Fibroblast of lung (primary cell): ENCODE data around the gene KCNH1. TPM values are rescaled to one million over a fixed set of nuclear protein-coding genes. Genes with fewer than 3 reads are reported as not detected.

Experiments
- DNase-seq, 2 donors: peaks; one replicate each; pipeline versions ENCODE4 v3.0.0 to v3.0.0-alpha.2; 2010; ENCODE audit warnings: low read depth in 2 of 2
- H2AFZ ChIP-seq: 2 replicates; pipeline ENCODE4 v1.5.1; 2012; ENCODE audit warnings: low read length, control low read depth, inconsistent platforms
- H3K27ac ChIP-seq: 2 replicates; pipeline ENCODE4 v1.5.1; 2011; ENCODE audit warnings: low read length, control low read depth; ENCODE audit not compliant: insufficient read depth
- H3K27me3 ChIP-seq: 2 replicates; pipeline ENCODE4 v1.5.1; 2011; ENCODE audit warnings: mild to moderate bottlenecking, low read length; ENCODE audit not compliant: control insufficient read depth, insufficient read depth
- H3K36me3 ChIP-seq: 2 replicates; pipeline ENCODE4 v1.5.1; 2011; ENCODE audit warnings: low read length; ENCODE audit not compliant: control insufficient read depth, insufficient read depth
- H3K4me1 ChIP-seq: 2 replicates; pipeline ENCODE4 v1.5.1; 2011; ENCODE audit warnings: low read length; ENCODE audit not compliant: control insufficient read depth, insufficient read depth; ENCODE audit errors: extremely low read depth
- H3K4me2 ChIP-seq: 2 replicates; pipeline ENCODE4 v1.5.1; 2011; ENCODE audit warnings: low read length, control low read depth; ENCODE audit not compliant: insufficient read depth; ENCODE audit errors: extremely low read depth
- H3K4me3 ChIP-seq, 4 experiments: fragments of 200-600 bp in 1 of 4; sonication (generic) in 1 of 4; replicated peaks in 1 of 4; 2 replicates each; pipeline ENCODE4 v1.5.1; 2011 to 2016; ENCODE audit warnings: low read length in 4 of 4, low read depth in 3 of 4, mild to moderate bottlenecking in 3 of 4, control low read depth in 2 of 4, inconsistent platforms in 1 of 4, mixed read lengths in 1 of 4; ENCODE audit not compliant: insufficient read depth in 1 of 4; ENCODE audit errors: control extremely low read depth in 1 of 4
- H3K79me2 ChIP-seq: 2 replicates; pipeline ENCODE4 v1.5.1; 2012; ENCODE audit warnings: mild to moderate bottlenecking, low read length, inconsistent platforms; ENCODE audit not compliant: control insufficient read depth, insufficient read depth
- H3K9ac ChIP-seq: 2 replicates; pipeline ENCODE4 v1.5.1; 2011; ENCODE audit warnings: mild to moderate bottlenecking, low read length, control low read depth; ENCODE audit not compliant: insufficient read depth
- H3K9me3 ChIP-seq: 2 replicates; pipeline ENCODE4 v1.5.1; 2012; ENCODE audit warnings: low read depth, low read length; ENCODE audit not compliant: control insufficient read depth, insufficient read depth
- H4K20me1 ChIP-seq: 2 replicates; pipeline ENCODE4 v1.5.1; 2011; ENCODE audit warnings: low read length; ENCODE audit not compliant: control insufficient read depth, insufficient read depth; ENCODE audit errors: extremely low read depth
- CTCF ChIP-seq, 2 donors: IDR thresholded peaks in 1 of 2; conservative IDR thresholded peaks in 1 of 2; 1 replicate in 1 of 2; 2 replicates in 1 of 2; pipeline ENCODE4 v1.5.1; 2011 to 2012; ENCODE audit warnings: low read length in 2 of 2, control low read depth in 1 of 2, inconsistent platforms in 1 of 2, low read depth in 1 of 2, mild to moderate bottlenecking in 1 of 2
- EZH2 ChIP-seq: IDR thresholded peaks from 2 replicates; pipeline ENCODE4 v1.5.1; 2012; ENCODE audit warnings: low read length, control low read depth, mild to moderate bottlenecking; ENCODE audit errors: missing control alignments
- polyA plus RNA-seq, 2 donors: library from polyadenylated mRNA; depleted of rRNA in 1 of 2; stranded (reverse) in 1 of 2; unstranded in 1 of 2; fragments of >200 nt; gene quantifications; 2 replicates each; pipeline ENCODE4 v1.2.1, GENCODE V29; 2011 to 2012; ENCODE audit warnings: missing spikeins in 1 of 2
- total RNA-seq: library from RNA; depleted of rRNA; stranded (reverse); fragments of >200 nt; gene quantifications from 2 replicates; pipeline ENCODE4 v1.2.1, GENCODE V29; 2014

The KCNH1 gene
- total and polyA plus RNA-seq, 2 donors (not counting 1 experiment from before 2014, with no cell fraction given) = 0.17 to 1.5 TPM

- H3K4me2 ChIP-seq = no peak overlapping the region
These were observed 41.0 kb downstream of the KCNH1 start for GRCh38 chr1:211092955-211093354.

DNA sequence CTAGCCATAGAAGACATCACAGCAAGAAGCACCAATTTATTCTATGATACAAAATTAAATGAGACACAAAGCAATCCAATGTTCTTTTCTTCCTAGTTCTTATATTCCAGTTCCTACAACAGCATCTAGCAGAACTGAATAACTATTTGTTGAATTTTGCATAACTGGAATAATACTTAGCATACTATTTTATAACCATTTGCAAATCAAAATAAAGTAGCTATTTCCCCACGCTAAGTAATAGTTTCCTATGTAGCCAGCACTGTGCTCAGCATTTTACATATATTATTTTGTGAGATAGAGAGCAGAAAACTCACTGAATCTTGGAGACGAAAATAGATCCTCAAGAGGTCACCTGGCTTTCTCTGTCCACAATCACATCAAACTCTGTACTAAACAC, 42.1 kb downstream of the KCNH1 start:
- H3K4me1 ChIP-seq = no peaks in the 10 kb centered on the region
- H3K4me3 ChIP-seq = no peak overlapping the region
- H3K79me2 ChIP-seq = no peaks in the 10 kb centered on the region
- H3K27me3 ChIP-seq = no peaks in the 10 kb centered on the region
- H2AFZ ChIP-seq = no peak overlapping the region
- DNase-seq = no peak
- H3K9me3 ChIP-seq = no peaks in the 10 kb centered on the region
- H3K36me3 ChIP-seq = no peaks in the 10 kb centered on the region
- no peak overlapping the region for H3K9ac ChIP-seq
- no peaks in the 10 kb centered on the region for H4K20me1 ChIP-seq
- TF ChIP-seq EZH2 (no peak), CTCF (conservative IDR thresholded peaks at IDR 0.05 in 1 of 2, IDR thresholded peaks at IDR 0.05 in 1 of 2; ENCODE audit: low read depth in 1 of 2, low read length in 2 of 2) (no peak)
- no peak overlapping the region for H3K27ac ChIP-seq
- H3K4me2 ChIP-seq = no peak overlapping the region

More at GRCh38 chr1:211092955-211093354, 41.0 kb downstream of the KCNH1 start:
- Histone ChIP-seq H3K9ac (no peak overlapping the region), H3K36me3 (no peaks in the 10 kb centered on the region), H3K79me2 (no peaks in the 10 kb centered on the region), H4K20me1 (no peaks in the 10 kb centered on the region), H2AFZ (no peak overlapping the region), H3K9me3 (no peaks in the 10 kb centered on the region), H3K27me3 (no peaks in the 10 kb centered on the region), H3K4me1 (no peaks in the 10 kb centered on the region), H3K4me3 (no peak overlapping the region), H3K27ac (no peak overlapping the region)
- no peak for TF ChIP-seq EZH2
- no peak for TF ChIP-seq CTCF (conservative IDR thresholded peaks at IDR 0.05 in 1 of 2, IDR thresholded peaks at IDR 0.05 in 1 of 2; ENCODE audit: low read depth in 1 of 2, low read length in 2 of 2)
- peak in 1 of 2 donors; percentile 47 for DNase-seq

DNA sequence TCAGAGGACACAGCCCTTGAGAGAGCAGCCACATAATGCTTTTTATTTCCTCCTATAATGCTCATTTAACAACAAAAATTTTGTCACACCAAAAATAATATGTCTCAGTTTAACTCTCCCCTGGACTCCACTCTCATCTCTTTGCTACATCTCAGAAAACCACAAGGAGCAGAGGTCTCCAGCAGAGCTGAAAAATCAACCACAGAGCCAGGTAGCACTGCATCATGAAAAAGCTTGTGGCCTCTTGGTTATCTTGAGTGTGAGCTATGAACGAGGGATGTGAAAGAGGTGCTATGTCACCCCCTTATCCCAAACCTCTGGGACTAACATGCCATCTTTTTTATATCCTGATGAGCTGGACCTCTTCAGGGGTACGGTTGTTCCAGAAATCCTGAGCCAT, 44.4 kb downstream of the KCNH1 start:
- Histone ChIP-seq H3K4me2 (no peak overlapping the region), H3K4me1 (no peaks in the 10 kb centered on the region), H3K27ac (no peak overlapping the region), H3K4me3 (no peak overlapping the region), H4K20me1 (no peaks in the 10 kb centered on the region), H3K9ac (no peak overlapping the region), H3K36me3 (no peaks in the 10 kb centered on the region), H2AFZ (no peak overlapping the region), H3K9me3 (no peaks in the 10 kb centered on the region), H3K79me2 (no peaks in the 10 kb centered on the region), H3K27me3 (no peaks in the 10 kb centered on the region)
- DNase-seq = peak in 1 of 2 donors; percentile 10
- TF ChIP-seq CTCF (conservative IDR thresholded peaks at IDR 0.05 in 1 of 2, IDR thresholded peaks at IDR 0.05 in 1 of 2; ENCODE audit: low read depth in 1 of 2, low read length in 2 of 2) (no peak), EZH2 (no peak)
